H54 (cell line): ENCODE results near the gene LGALS3BP.
"Not testable (repeated sequence)": the region's sequence is repeated elsewhere in the genome, so short reads cannot be mapped to it uniquely, and the experiment has no call there.

Source experiments
- DNase-seq: peaks from one replicate; pipeline ENCODE4 v3.0.0; 2011; ENCODE audit warnings: low spot score, mixed read lengths; ENCODE audit not compliant: insufficient read length
- FAIRE-seq: peaks from 3 replicates; lab custom pipeline; 2011; peaks lifted over from hg19 to GRCh38; lab: Jason Lieb, UNC
- POLR2A ChIP-seq: IDR thresholded peaks from 2 replicates; pipeline ENCODE4 v1.6.1; 2011; ENCODE audit warnings: low read depth, mild to moderate bottlenecking, low read length

Gene LGALS3BP

GRCh38 chr17:78961571-78961970 lies 18.2 kb downstream of the LGALS3BP start:
- no peak for TF ChIP-seq POLR2A
- FAIRE-seq = no peak
- DNase-seq = no peak

DNA sequence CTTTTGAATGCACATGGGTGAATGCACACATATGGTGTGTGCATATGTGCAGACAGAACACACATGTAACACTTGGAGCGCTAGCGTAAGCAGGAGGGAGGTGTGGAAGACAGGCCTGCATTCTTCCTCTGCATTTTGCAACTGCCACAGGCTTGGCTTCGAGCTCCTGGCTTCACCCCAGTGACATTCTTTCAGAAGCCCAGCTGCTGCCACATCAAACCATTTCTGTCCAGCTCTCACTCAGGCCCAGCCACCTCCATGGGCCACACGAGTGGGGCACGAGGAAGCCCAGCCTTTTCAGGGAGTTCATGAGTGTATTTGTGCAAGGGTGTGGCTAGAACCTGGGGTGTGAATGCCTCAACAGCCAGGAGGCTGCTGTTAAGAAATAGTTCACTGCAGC lies 18.8 kb downstream of the LGALS3BP start:
- no peak for TF ChIP-seq POLR2A
- FAIRE-seq (no peak), DNase-seq (no peak)

GRCh38 chr17:78959803-78960202 lies 19.9 kb downstream of the LGALS3BP start:
- TF ChIP-seq POLR2A = no peak
- no peak for FAIRE-seq
- no peak for DNase-seq

DNA sequence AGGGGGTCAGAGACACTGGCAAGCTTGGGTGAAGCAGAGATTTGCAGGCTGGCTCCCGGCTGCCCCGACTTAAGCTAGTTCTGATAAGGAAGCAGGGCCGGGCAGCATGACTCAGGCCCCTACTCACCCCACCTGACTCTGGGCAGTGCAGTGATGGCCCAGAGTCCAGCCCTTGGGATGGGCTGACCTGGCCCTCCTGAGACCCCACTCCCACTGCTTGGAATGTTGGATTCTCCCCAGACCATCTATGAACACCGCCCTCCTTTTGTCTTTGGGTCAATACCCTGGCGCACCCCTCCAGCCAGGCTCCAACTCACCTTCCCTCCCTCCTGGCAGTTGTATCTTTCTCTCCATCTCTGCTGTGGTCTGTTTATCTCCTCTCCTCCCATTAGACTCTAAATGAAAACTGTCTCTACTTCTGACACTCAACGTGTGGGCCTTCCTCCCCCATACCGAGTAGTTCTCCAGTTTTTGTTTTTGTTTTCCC lies 21.0 kb downstream of the LGALS3BP start:
- DNase-seq = peak; percentile 67
- FAIRE-seq = no peak
- no peak for TF ChIP-seq POLR2A

DNA sequence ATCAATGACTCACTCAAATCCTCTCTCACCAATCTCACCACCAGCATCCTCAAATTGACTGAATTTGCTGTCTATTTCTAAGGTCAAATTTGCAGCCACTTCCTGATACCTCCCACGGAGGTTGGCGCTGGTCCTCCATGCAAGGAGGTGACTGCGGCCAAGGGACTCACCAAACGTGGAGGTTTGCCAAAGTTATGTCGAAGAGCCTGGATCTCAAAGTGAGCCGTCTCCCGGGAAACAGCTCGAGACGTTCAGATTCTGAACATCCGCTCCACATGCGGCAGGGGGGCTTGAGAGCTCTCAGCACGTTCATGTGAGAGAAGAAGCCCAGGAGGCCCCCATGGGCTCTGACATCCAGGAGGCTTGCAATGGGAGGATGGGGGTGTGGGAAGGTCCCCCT lies 22.6 kb downstream of the LGALS3BP start:
- DNase-seq (no peak), FAIRE-seq (no peak)
- no peak for TF ChIP-seq POLR2A

- DNase-seq (no peak), FAIRE-seq (no peak)
- no peak for TF ChIP-seq POLR2A
Observed at GRCh38 chr17:78956254-78956653, 23.5 kb downstream of the LGALS3BP start.

DNA sequence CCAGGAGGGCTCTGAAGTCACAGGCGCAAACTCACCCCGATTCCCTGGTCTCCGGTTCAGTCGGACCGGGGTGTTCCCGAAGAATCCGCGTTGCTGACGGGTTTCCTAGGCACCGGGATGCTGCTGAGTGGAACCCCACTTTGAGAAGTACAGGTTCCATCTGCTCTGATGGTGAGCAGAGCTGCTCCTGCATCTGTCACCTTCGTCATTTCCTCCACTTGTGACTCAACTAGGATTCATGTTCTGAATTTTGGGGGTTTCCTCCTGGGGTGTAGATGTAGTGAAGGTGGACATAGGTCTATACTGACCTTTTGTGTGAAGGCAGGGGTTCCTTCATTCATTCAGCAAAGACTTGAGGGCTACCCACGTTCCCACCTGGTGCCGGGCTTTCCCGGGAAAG lies 25.0 kb downstream of the LGALS3BP start:
- FAIRE-seq (no peak), DNase-seq (no peak)
- TF ChIP-seq POLR2A = no peak

DNA sequence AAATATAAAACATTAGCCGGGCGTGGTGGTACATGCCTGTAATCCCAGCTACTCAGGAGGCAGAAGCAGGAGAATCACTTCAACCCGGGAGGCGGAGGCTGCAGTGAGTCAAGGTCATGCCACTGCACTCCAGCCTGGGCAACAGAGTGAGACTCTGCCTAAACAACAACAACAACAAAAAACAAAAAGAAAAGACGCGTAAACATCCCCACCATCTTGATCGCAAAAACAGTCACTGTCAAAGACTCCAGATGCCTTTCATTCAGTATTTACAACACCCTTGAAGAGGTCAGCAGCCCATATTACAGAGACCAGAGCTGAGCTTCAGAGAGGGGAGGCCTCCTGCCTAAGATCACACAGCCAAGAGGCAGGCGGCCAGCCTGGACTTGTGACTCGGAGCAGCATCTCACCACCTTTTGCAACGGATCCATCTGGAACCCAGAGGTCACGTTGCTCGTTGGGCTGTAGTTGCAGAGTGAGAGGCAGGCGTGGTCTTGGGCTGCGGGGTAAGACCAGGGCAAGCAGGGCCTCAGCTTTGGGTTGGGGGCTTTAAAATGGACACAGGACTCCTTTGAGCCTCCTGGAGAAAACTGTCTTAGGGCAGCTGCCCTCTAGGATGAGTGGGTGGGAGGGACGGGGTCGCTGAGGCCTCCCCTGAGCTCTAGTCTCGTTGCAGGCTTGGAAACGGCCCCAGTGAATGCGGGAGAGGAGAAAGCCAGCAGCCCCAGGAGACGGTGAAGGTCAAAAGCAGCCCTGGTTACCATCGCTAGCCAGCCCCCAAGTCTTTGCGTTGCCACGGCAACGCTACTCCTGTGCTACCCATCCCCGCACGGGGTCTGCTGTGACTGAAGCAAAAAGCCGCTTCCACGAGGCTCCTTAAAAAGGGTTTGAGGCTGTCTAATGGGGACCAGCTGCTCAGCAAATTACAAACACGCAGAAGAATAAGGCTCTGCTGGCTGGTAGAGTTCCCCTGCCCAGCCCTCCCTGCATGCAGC lies 26.1 kb downstream of the LGALS3BP start:
- no peak for FAIRE-seq
- TF ChIP-seq POLR2A = no peak
- no peak for DNase-seq

GRCh38 chr17:78952706-78953105 lies 27.0 kb downstream of the LGALS3BP start:
- DNase-seq (no peak), FAIRE-seq (no peak)
- no peak for TF ChIP-seq POLR2A

- no peak for FAIRE-seq
- no peak for TF ChIP-seq POLR2A
Observed at GRCh38 chr17:78951967-78952551, 27.7 kb downstream of the LGALS3BP start.

GRCh38 chr17:78950870-78951269 lies 28.9 kb downstream of the LGALS3BP start:
- no peak for DNase-seq
- TF ChIP-seq POLR2A = no peak
- FAIRE-seq = no peak

More at GRCh38 chr17:78951967-78952551, 27.7 kb downstream of the LGALS3BP start:
- DNase-seq = no peak

GRCh38 chr17:78947235-78948149 lies 32.2 kb downstream of the LGALS3BP start:
- TF ChIP-seq POLR2A = no peak
- DNase-seq (no peak), FAIRE-seq (no peak)

- no peak for DNase-seq
- TF ChIP-seq POLR2A = no peak
- no peak for FAIRE-seq
Observed at GRCh38 chr17:78946631-78947030, 33.1 kb downstream of the LGALS3BP start.

- no peak for TF ChIP-seq POLR2A
- DNase-seq (no peak), FAIRE-seq (no peak)
Observed at GRCh38 chr17:78946131-78946530, 33.6 kb downstream of the LGALS3BP start.

- not testable (repeated sequence) for FAIRE-seq
Observed at GRCh38 chr17:78945455-78945854, 34.3 kb downstream of the LGALS3BP start.

More at GRCh38 chr17:78945455-78945854, 34.3 kb downstream of the LGALS3BP start:
- DNase-seq = not testable (repeated sequence)
